ENCODE results near the gene PINK1. TPM values are rescaled to one million over a fixed set of nuclear protein-coding genes. Genes with fewer than 3 reads are reported as not detected.

The PINK1 gene
- total and polyA plus RNA-seq, 2 of the 13 experiments (the other 11 are each of a cell fraction or from before 2014, with no cell fraction given): 15.3 to 16.1 TPM

DNA sequence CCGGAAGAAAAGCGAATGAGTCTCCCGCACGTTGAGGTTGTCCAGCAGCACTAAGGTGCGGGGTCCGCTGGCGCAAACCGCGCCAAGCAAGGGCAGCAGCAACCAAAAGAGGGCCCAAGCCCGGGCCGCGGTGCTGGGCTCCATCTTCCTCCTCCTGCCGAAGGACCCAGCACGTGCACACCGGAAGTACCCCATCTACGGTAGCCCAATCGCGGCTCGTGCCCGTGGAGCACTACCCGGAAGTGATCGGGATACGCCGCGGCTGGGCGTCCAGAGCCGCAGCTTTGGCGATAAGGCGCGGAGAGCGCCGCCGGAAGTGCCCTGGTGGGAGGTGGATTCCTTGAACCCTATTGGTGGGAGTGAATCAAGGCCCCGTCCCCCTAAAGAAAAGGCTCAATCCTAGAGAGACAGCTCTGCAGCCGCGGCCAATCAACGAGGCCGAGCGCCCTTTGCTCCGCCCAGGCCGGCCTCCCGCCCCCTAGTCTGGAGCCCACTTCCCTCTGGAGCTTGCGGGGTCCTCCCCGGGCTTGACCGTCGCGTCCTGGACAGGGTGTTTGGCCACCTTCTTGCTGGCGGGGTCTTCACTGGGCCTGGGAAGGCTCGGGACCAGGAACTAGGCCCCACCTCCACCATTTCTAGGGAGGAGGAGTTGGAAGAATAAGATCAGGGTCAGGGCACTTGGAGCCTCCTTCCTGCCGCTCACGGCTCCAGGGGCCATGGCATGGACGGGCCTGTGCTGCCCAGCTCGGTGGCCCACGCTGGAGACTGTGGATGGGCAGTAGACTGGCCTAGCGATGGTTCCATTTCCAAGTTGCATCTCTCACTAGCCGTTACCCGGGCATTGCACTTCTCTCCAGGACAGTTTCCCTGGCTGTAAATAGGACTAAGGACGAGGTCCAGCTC, 28.2 kb downstream of the PINK1 start, which contains the start of gene DDOST (continued):
- TF ChIP-seq, protein P1, sequence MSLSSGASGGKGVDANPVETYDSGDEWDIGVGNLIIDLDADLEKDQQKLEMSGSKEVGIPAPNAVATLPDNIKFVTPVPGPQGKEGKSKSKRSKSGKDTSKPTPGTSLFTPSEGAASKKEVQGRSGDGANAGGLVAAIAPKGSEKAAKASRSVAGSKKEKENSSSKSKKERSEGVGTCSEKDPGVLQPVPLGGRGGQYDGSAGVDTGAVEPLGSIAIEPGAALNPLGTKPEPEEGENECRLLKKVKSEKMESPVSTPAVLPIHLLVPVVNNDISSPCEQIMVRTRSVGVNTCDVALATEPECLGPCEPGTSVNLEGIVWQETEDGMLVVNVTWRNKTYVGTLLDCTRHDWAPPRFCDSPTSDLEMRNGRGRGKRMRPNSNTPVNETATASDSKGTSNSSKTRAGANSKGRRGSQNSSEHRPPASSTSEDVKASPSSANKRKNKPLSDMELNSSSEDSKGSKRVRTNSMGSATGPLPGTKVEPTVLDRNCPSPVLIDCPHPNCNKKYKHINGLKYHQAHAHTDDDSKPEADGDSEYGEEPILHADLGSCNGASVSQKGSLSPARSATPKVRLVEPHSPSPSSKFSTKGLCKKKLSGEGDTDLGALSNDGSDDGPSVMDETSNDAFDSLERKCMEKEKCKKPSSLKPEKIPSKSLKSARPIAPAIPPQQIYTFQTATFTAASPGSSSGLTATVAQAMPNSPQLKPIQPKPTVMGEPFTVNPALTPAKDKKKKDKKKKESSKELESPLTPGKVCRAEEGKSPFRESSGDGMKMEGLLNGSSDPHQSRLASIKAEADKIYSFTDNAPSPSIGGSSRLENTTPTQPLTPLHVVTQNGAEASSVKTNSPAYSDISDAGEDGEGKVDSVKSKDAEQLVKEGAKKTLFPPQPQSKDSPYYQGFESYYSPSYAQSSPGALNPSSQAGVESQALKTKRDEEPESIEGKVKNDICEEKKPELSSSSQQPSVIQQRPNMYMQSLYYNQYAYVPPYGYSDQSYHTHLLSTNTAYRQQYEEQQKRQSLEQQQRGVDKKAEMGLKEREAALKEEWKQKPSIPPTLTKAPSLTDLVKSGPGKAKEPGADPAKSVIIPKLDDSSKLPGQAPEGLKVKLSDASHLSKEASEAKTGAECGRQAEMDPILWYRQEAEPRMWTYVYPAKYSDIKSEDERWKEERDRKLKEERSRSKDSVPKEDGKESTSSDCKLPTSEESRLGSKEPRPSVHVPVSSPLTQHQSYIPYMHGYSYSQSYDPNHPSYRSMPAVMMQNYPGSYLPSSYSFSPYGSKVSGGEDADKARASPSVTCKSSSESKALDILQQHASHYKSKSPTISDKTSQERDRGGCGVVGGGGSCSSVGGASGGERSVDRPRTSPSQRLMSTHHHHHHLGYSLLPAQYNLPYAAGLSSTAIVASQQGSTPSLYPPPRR (CRISPR knock-in tag; IDR thresholded peaks at IDR 0.05; ENCODE audit: borderline replicate concordance): no peak
- TF ChIP-seq MYC (CRISPR knock-in tag; IDR thresholded peaks at IDR 0.05; ENCODE audit: borderline replicate concordance) (peak; percentile 81), SP4 (CRISPR knock-in tag; IDR thresholded peaks at IDR 0.05) (peak; percentile 99), SNAI1 (CRISPR knock-in tag; IDR thresholded peaks at IDR 0.05; ENCODE audit: borderline replicate concordance) (no peak), KLF11 (CRISPR knock-in tag; IDR thresholded peaks at IDR 0.05) (peak; percentile 50; the same call in 1 of the 2 replicates), RBFOX2 (IDR thresholded peaks at IDR 0.05; ENCODE audit: low read depth, low read length) (peak; percentile 95), SATB2 (CRISPR knock-in tag; IDR thresholded peaks at IDR 0.05) (no peak), KDM5A (IDR thresholded peaks at IDR 0.05; ENCODE audit: borderline replicate concordance, low read length) (no peak; the same call in none of the 2 replicates), YEATS2 (CRISPR knock-in tag; IDR thresholded peaks at IDR 0.05; ENCODE audit: borderline replicate concordance) (peak; percentile 97), HES4 (CRISPR knock-in tag; IDR thresholded peaks at IDR 0.05; ENCODE audit: borderline replicate concordance) (peak; percentile 40; the same call in 1 of the 2 replicates), HNF4G (IDR thresholded peaks at IDR 0.05; ENCODE audit: borderline replicate concordance, low read depth, low read length) (no peak), HNF4G (CRISPR knock-in tag; IDR thresholded peaks at IDR 0.05; ENCODE audit: borderline replicate concordance, low read depth) (0 out of 2 replicates have a peak, but pooled peaks have one; percentile 29), HOXA3 (CRISPR knock-in tag; IDR thresholded peaks at IDR 0.05) (peak; percentile 82), XBP1 (CRISPR knock-in tag; IDR thresholded peaks at IDR 0.05) (no peak), SUZ12 (IDR thresholded peaks at IDR 0.05; ENCODE audit: low read depth, low read length) (no peak), CHCHD3 (CRISPR knock-in tag; IDR thresholded peaks at IDR 0.05) (no peak), ARNT2 (CRISPR knock-in tag; IDR thresholded peaks at IDR 0.05; ENCODE audit: low read depth) (no peak), ZMYM3 (CRISPR knock-in tag; IDR thresholded peaks at IDR 0.05) (no peak), ZNF614 (CRISPR knock-in tag; IDR thresholded peaks at IDR 0.05; ENCODE audit: borderline replicate concordance) (peak; percentile 29; the same call in 1 of the 2 replicates)
- TF ChIP-seq, protein P2, sequence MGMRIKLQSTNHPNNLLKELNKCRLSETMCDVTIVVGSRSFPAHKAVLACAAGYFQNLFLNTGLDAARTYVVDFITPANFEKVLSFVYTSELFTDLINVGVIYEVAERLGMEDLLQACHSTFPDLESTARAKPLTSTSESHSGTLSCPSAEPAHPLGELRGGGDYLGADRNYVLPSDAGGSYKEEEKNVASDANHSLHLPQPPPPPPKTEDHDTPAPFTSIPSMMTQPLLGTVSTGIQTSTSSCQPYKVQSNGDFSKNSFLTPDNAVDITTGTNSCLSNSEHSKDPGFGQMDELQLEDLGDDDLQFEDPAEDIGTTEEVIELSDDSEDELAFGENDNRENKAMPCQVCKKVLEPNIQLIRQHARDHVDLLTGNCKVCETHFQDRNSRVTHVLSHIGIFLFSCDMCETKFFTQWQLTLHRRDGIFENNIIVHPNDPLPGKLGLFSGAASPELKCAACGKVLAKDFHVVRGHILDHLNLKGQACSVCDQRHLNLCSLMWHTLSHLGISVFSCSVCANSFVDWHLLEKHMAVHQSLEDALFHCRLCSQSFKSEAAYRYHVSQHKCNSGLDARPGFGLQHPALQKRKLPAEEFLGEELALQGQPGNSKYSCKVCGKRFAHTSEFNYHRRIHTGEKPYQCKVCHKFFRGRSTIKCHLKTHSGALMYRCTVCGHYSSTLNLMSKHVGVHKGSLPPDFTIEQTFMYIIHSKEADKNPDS (CRISPR knock-in tag; IDR thresholded peaks at IDR 0.05): no peak
- TF ChIP-seq, protein P3, sequence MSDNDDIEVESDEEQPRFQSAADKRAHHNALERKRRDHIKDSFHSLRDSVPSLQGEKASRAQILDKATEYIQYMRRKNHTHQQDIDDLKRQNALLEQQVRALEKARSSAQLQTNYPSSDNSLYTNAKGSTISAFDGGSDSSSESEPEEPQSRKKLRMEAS (IDR thresholded peaks at IDR 0.05): peak; percentile 79
- TF ChIP-seq, protein P4, sequence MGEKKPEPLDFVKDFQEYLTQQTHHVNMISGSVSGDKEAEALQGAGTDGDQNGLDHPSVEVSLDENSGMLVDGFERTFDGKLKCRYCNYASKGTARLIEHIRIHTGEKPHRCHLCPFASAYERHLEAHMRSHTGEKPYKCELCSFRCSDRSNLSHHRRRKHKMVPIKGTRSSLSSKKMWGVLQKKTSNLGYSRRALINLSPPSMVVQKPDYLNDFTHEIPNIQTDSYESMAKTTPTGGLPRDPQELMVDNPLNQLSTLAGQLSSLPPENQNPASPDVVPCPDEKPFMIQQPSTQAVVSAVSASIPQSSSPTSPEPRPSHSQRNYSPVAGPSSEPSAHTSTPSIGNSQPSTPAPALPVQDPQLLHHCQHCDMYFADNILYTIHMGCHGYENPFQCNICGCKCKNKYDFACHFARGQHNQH (CRISPR knock-in tag; IDR thresholded peaks at IDR 0.05): peak; percentile 60; the same call in 1 of the 2 replicates

Measured in HepG2 (cell line).